Measurements from ENCODE around the gene ARFRP1.

The ARFRP1 gene

GRCh38 chr20:63668351-63668750 is 39.4 kb downstream of the ARFRP1 start:
- no peak overlapping the region for H3K27ac ChIP-seq
- no peak for TF ChIP-seq ZFX (IDR thresholded peaks at IDR 0.05; ENCODE audit: borderline replicate concordance)
- no peak for TF ChIP-seq CTCF (IDR thresholded peaks at IDR 0.05)

- H3K27ac ChIP-seq: no peak overlapping the region
- TF ChIP-seq ZFX (IDR thresholded peaks at IDR 0.05; ENCODE audit: borderline replicate concordance) (no peak), CTCF (IDR thresholded peaks at IDR 0.05) (no peak)
These were observed 39.9 kb downstream of the ARFRP1 start for GRCh38 chr20:63667858-63668257.

- no peak for TF ChIP-seq ZFX (IDR thresholded peaks at IDR 0.05; ENCODE audit: borderline replicate concordance)
- TF ChIP-seq CTCF (IDR thresholded peaks at IDR 0.05): no peak
- no peak overlapping the region for H3K27ac ChIP-seq
These were observed 42.1 kb downstream of the ARFRP1 start for GRCh38 chr20:63665708-63666107.

GRCh38 chr20:63664861-63665594 is 42.7 kb downstream of the ARFRP1 start:
- TF ChIP-seq CTCF (IDR thresholded peaks at IDR 0.05) (no peak), ZFX (IDR thresholded peaks at IDR 0.05; ENCODE audit: borderline replicate concordance) (no peak)
- no peak overlapping the region for H3K27ac ChIP-seq

GRCh38 chr20:63664143-63664851 is 43.5 kb downstream of the ARFRP1 start:
- no peak for TF ChIP-seq CTCF (IDR thresholded peaks at IDR 0.05)
- no peak for TF ChIP-seq ZFX (IDR thresholded peaks at IDR 0.05; ENCODE audit: borderline replicate concordance)
- H3K27ac ChIP-seq: no peak overlapping the region

- H3K27ac ChIP-seq: no peak overlapping the region
These were observed 44.3 kb downstream of the ARFRP1 start for GRCh38 chr20:63663332-63664066.

More at GRCh38 chr20:63663332-63664066, 44.3 kb downstream of the ARFRP1 start:
- TF ChIP-seq ZFX (IDR thresholded peaks at IDR 0.05; ENCODE audit: borderline replicate concordance) (no peak), CTCF (IDR thresholded peaks at IDR 0.05) (no peak)
